ENCODE data around the gene PNLIPRP1.

- TF ChIP-seq CTCF (IDR thresholded peaks at IDR 0.05 in 4 of 5, conservative IDR thresholded peaks at IDR 0.05 in 1 of 5) (no peak), POLR2A (IDR thresholded peaks at IDR 0.05) (no peak)
These were observed 35.1 kb downstream of the PNLIPRP1 start for GRCh38 chr10:116625845-116626244.
